Keratinocyte (primary cell): ENCODE measurements around the gene AHNAK. TPM values are rescaled to one million over a fixed set of nuclear protein-coding genes. Genes with fewer than 3 reads are reported as not detected.
"Not testable (repeated sequence)": the region's sequence is repeated elsewhere in the genome, so short reads cannot be mapped to it uniquely, and the experiment has no call there.

Experiments
- DNase-seq: peaks from one replicate; pipeline ENCODE4 v3.0.0-alpha.2; 2011; ENCODE audit warnings: low read depth, missing footprints, low spot score
- FAIRE-seq: peaks from 2 replicates; lab custom pipeline; 2011; peaks lifted over from hg19 to GRCh38; lab: Jason Lieb, UNC
- H2AFZ ChIP-seq: 2 replicates; pipeline ENCODE4 v1.6.0; 2012; ENCODE audit warnings: low read length, control low read depth, inconsistent platforms; ENCODE audit not compliant: control insufficient read depth
- H3K27ac ChIP-seq: 2 replicates; pipeline ENCODE4 v1.5.1; 2011; ENCODE audit warnings: low read length; ENCODE audit not compliant: control insufficient read depth, insufficient read depth
- H3K27me3 ChIP-seq: 3 replicates; pipeline ENCODE4 v1.6.0; 2011; ENCODE audit warnings: low read length; ENCODE audit not compliant: control insufficient read depth, insufficient read depth; ENCODE audit errors: extremely low read depth
- H3K36me3 ChIP-seq, 2 experiments: 2 replicates in 1 of 2; 3 replicates in 1 of 2; pipeline ENCODE4 v1.5.1; 2011; ENCODE audit warnings: low read length in 2 of 2, mild to moderate bottlenecking in 1 of 2; ENCODE audit not compliant: control insufficient read depth in 2 of 2, insufficient read depth in 2 of 2; ENCODE audit errors: extremely low read depth in 1 of 2
- H3K4me1 ChIP-seq: 3 replicates; pipeline ENCODE4 v1.5.1; 2011; ENCODE audit warnings: low read length; ENCODE audit not compliant: control insufficient read depth, insufficient read depth; ENCODE audit errors: extremely low read depth
- H3K4me2 ChIP-seq: 3 replicates; pipeline ENCODE4 v1.6.0; 2011; ENCODE audit warnings: low read depth, low read length; ENCODE audit not compliant: control insufficient read depth, insufficient read depth; ENCODE audit errors: extremely low read depth
- H3K4me3 ChIP-seq, 3 experiments: fragments of 200-600 bp in 1 of 3; sonication (generic) in 1 of 3; 2 replicates in 2 of 3; 3 replicates in 1 of 3; pipeline ENCODE4 v1.5.1; 2011 to 2016; ENCODE audit warnings: low read length in 3 of 3, mild to moderate bottlenecking in 3 of 3, control low read depth in 2 of 3, inconsistent platforms in 1 of 3, low read depth in 1 of 3, mixed read lengths in 1 of 3, mixed run types in 1 of 3, moderate library complexity in 1 of 3; ENCODE audit not compliant: control insufficient read depth in 2 of 3, insufficient read depth in 2 of 3; ENCODE audit errors: extremely low read depth in 1 of 3
- H3K79me2 ChIP-seq: 2 replicates; pipeline ENCODE4 v1.6.0; 2012; ENCODE audit warnings: low read length; ENCODE audit not compliant: control insufficient read depth, insufficient read depth
- H3K9ac ChIP-seq: 3 replicates; pipeline ENCODE4 v1.6.0; 2011; ENCODE audit warnings: low read length; ENCODE audit not compliant: control insufficient read depth, insufficient read depth; ENCODE audit errors: extremely low read depth
- H3K9me1 ChIP-seq: 3 replicates; pipeline ENCODE4 v1.6.0; 2011; ENCODE audit warnings: low read length; ENCODE audit not compliant: control insufficient read depth, insufficient read depth; ENCODE audit errors: extremely low read depth
- H3K9me3 ChIP-seq: 2 replicates; pipeline ENCODE4 v1.5.1; 2012; ENCODE audit warnings: low read depth, low read length; ENCODE audit not compliant: control insufficient read depth
- H4K20me1 ChIP-seq: 3 replicates; pipeline ENCODE4 v1.6.0; 2011; ENCODE audit warnings: low read length; ENCODE audit not compliant: control insufficient read depth, insufficient read depth; ENCODE audit errors: extremely low read depth
- CTCF ChIP-seq, 3 experiments: IDR thresholded peaks in 1 of 3; conservative IDR thresholded peaks in 1 of 3; optimal IDR thresholded peaks in 1 of 3; 2 replicates in 2 of 3; 3 replicates in 1 of 3; pipeline versions ENCODE3 to v1.5.1; 2011; ENCODE audit warnings: low read length in 3 of 3, mild to moderate bottlenecking in 3 of 3, moderate library complexity in 2 of 3, control low read depth in 1 of 3, inconsistent platforms in 1 of 3; ENCODE audit not compliant: insufficient read depth in 2 of 3; ENCODE audit errors: extremely low read depth in 1 of 3
- EZH2 ChIP-seq: IDR thresholded peaks from one replicate; pipeline ENCODE4 v1.6.1; 2012; ENCODE audit warnings: inconsistent platforms, mild to moderate bottlenecking, low read length, moderate library complexity
- dilution Hi-C: fragments of 300-500 bp; cut with MboI; formaldehyde crosslinking; loops from one replicate; pipeline ENCODE4 v1.7.0; 2020; ENCODE audit warnings: low sequenced_read_pairs; ENCODE audit not compliant: extremely low pct_ligation_motif_present
- polyA plus RNA-seq, 5 experiments: library from polyadenylated mRNA; depleted of rRNA in 3 of 5; stranded (reverse) in 3 of 5; stranded (forward) in 1 of 5; unstranded in 1 of 5; fragments of >200 nt; gene quantifications; 1 replicate in 1 of 5; 2 replicates in 3 of 5; 3 replicates in 1 of 5; pipeline versions ENCODE4 v1.2.1 to v1.2.3, GENCODE V29; 2011 to 2012; ENCODE audit warnings: missing spikeins in 2 of 5, low read depth in 1 of 5, low replicate concordance in 1 of 5

AHNAK gene
- polyA plus RNA-seq, 1 donor (not counting 4 experiments of a cell fraction or from before 2014, with no cell fraction given) = 220 TPM

- no peaks in the 10 kb centered on the region for H3K36me3 ChIP-seq
- peaks cover 32% of the 10 kb centered on the region for H3K4me1 ChIP-seq
- peak overlapping the region; percentile 88 for H3K27ac ChIP-seq
- TF ChIP-seq EZH2 (no peak), CTCF (optimal IDR thresholded peaks at IDR 0.05 in 1 of 3, IDR thresholded peaks at IDR 0.05 in 1 of 3, conservative IDR thresholded peaks at IDR 0.05 in 1 of 3; ENCODE audit: extremely low read depth in 1 of 3, insufficient read depth in 2 of 3, low read length in 3 of 3) (peak in 1 of 3 experiments; percentile 4)
- H3K4me3 ChIP-seq = peak overlapping the region in 2 of 3 experiments; percentile 19 to 48
- peaks cover 2% of the 10 kb centered on the region for H3K9me1 ChIP-seq
- H3K9me3 ChIP-seq = no peaks in the 10 kb centered on the region
- no peaks in the 10 kb centered on the region for H3K79me2 ChIP-seq
- H3K4me2 ChIP-seq = peak overlapping the region; percentile 72
- H4K20me1 ChIP-seq = no peaks in the 10 kb centered on the region
- H3K27me3 ChIP-seq = no peaks in the 10 kb centered on the region
- dilution Hi-C loops = no loop called here
- peak; percentile 89 for DNase-seq
- peak overlapping the region; percentile 65 for H2AFZ ChIP-seq
- FAIRE-seq = peak; percentile 94
- H3K9ac ChIP-seq = peak overlapping the region; percentile 66
These were observed 46.5 kb downstream of the AHNAK start for GRCh38 chr11:62499944-62500649.

GRCh38 chr11:62499311-62499943 is 47.2 kb downstream of the AHNAK start:
- Histone ChIP-seq H3K4me2 (peak overlapping the region; percentile 72), H3K4me3 (peak overlapping the region; percentile 19 to 48 (median 30)), H3K4me1 (peaks cover 32% of the 10 kb centered on the region), H2AFZ (peak overlapping the region; percentile 65), H3K27ac (peak overlapping the region; percentile 88), H3K9ac (peak overlapping the region; percentile 66)
- FAIRE-seq (peak; percentile 62), DNase-seq (peak; percentile 58)
- H3K27me3 ChIP-seq, H4K20me1 ChIP-seq, H3K9me1 ChIP-seq, H3K36me3 ChIP-seq, H3K9me3 ChIP-seq, H3K79me2 ChIP-seq, dilution Hi-C loops: not testable (repeated sequence)
